ENCODE results near the gene IL19. TPM values are rescaled to one million over a fixed set of nuclear protein-coding genes. Genes with fewer than 3 reads are reported as not detected.

Gene IL19
- total RNA-seq, 1 donor from 2014 or later, result not detected

- no peak for TF ChIP-seq EZH2 (IDR thresholded peaks at IDR 0.05)
These were observed 41.1 kb upstream of the IL19 start for GRCh38 chr1:206729507-206729906.

GRCh38 chr1:206732508-206732907, 38.1 kb upstream of the IL19 start:
- H4K20me1 ChIP-seq (ENCODE audit: low read depth), result peaks cover 10% of the 10 kb centered on the region
- H3K27ac ChIP-seq, result no peak overlapping the region
- H3K27me3 Mint-ChIP-seq (ENCODE audit: insufficient read depth, low read depth), result peaks cover 2% of the 10 kb centered on the region
- H2AFZ ChIP-seq (replicated peaks), result no peak overlapping the region
- no peak overlapping the region for H3K4me3 ChIP-seq
- H3K4me1 ChIP-seq, result no peaks in the 10 kb centered on the region
- H3K9ac ChIP-seq, result no peak overlapping the region
- no peak overlapping the region for H3K4me3 Mint-ChIP-seq
- H3K4me2 ChIP-seq, result no peak overlapping the region
- H3K9me3 Mint-ChIP-seq, result no peaks in the 10 kb centered on the region
- peaks cover 2% of the 10 kb centered on the region for H3K4me1 Mint-ChIP-seq
- DNase-seq (ENCODE audit: low spot score), result no peak
- no peak for TF ChIP-seq EZH2phosphoT487 (IDR thresholded peaks at IDR 0.05)
- no peak for TF ChIP-seq EZH2 (IDR thresholded peaks at IDR 0.05)
- no peaks in the 10 kb centered on the region for H3K36me3 ChIP-seq
- peaks cover 14% of the 10 kb centered on the region for H3K36me3 Mint-ChIP-seq
- H3K9me3 ChIP-seq (ENCODE audit: low read depth), result no peaks in the 10 kb centered on the region
- no peaks in the 10 kb centered on the region for H3F3A ChIP-seq (ENCODE audit: low read depth)
- peaks cover 7% of the 10 kb centered on the region for H3K79me2 ChIP-seq (ENCODE audit: low read depth)
- no peaks in the 10 kb centered on the region for H3K27me3 ChIP-seq
- H3K27ac Mint-ChIP-seq, result no peak overlapping the region

More at GRCh38 chr1:206729507-206729906, 41.1 kb upstream of the IL19 start:
- Mint-ChIP-seq H3K9me3 (no peaks in the 10 kb centered on the region), H3K4me3 (no peak overlapping the region), H3K27me3 (ENCODE audit: insufficient read depth, low read depth) (peaks cover 5% of the 10 kb centered on the region), H3K36me3 (peaks cover 14% of the 10 kb centered on the region), H3K4me1 (peaks cover 14% of the 10 kb centered on the region), H3K27ac (no peak overlapping the region)
- Histone ChIP-seq H3K9me3 (ENCODE audit: low read depth) (no peaks in the 10 kb centered on the region), H3K4me3 (no peak overlapping the region), H3K4me1 (no peaks in the 10 kb centered on the region), H3F3A (ENCODE audit: low read depth) (peaks cover 2% of the 10 kb centered on the region), H2AFZ (replicated peaks) (no peak overlapping the region), H3K79me2 (ENCODE audit: low read depth) (peaks cover 24% of the 10 kb centered on the region), H4K20me1 (ENCODE audit: low read depth) (peaks cover 39% of the 10 kb centered on the region), H3K36me3 (no peaks in the 10 kb centered on the region), H3K27me3 (no peaks in the 10 kb centered on the region), H3K4me2 (no peak overlapping the region), H3K27ac (no peak overlapping the region), H3K9ac (no peak overlapping the region)
- DNase-seq (ENCODE audit: low spot score), result no peak

GRCh38 chr1:206732992-206733391, 37.6 kb upstream of the IL19 start:
- Histone ChIP-seq H3K79me2 (ENCODE audit: low read depth) (peaks cover 3% of the 10 kb centered on the region), H3F3A (ENCODE audit: low read depth) (no peaks in the 10 kb centered on the region), H3K27me3 (no peaks in the 10 kb centered on the region), H3K4me2 (no peak overlapping the region), H3K36me3 (no peaks in the 10 kb centered on the region), H4K20me1 (ENCODE audit: low read depth) (peaks cover 5% of the 10 kb centered on the region), H3K27ac (no peak overlapping the region), H2AFZ (replicated peaks) (no peak overlapping the region), H3K4me3 (no peak overlapping the region), H3K4me1 (peaks cover 1% of the 10 kb centered on the region), H3K9ac (no peak overlapping the region), H3K9me3 (ENCODE audit: low read depth) (no peaks in the 10 kb centered on the region)
- Mint-ChIP-seq H3K4me1 (peaks cover 6% of the 10 kb centered on the region), H3K27ac (no peak overlapping the region), H3K4me3 (no peak overlapping the region), H3K27me3 (ENCODE audit: insufficient read depth, low read depth) (peaks cover 2% of the 10 kb centered on the region), H3K9me3 (no peaks in the 10 kb centered on the region), H3K36me3 (peaks cover 14% of the 10 kb centered on the region)
- DNase-seq (ENCODE audit: low spot score), result no peak
- TF ChIP-seq EZH2 (IDR thresholded peaks at IDR 0.05), result no peak
- TF ChIP-seq EZH2phosphoT487 (IDR thresholded peaks at IDR 0.05), result no peak
- no peak for TF ChIP-seq CTCF (IDR thresholded peaks at IDR 0.05)

GRCh38 chr1:206734499-206735142, 36.0 kb upstream of the IL19 start:
- no peak overlapping the region for H3K4me3 Mint-ChIP-seq
- Histone ChIP-seq H3K4me1 (peaks cover 13% of the 10 kb centered on the region), H3K79me2 (ENCODE audit: low read depth) (no peaks in the 10 kb centered on the region), H3K9ac (no peak overlapping the region), H3K4me2 (no peak overlapping the region), H3K4me3 (no peak overlapping the region), H3K36me3 (no peaks in the 10 kb centered on the region), H3K9me3 (ENCODE audit: low read depth) (no peaks in the 10 kb centered on the region), H2AFZ (replicated peaks) (no peak overlapping the region), H4K20me1 (ENCODE audit: low read depth) (peaks cover 4% of the 10 kb centered on the region), H3F3A (ENCODE audit: low read depth) (no peaks in the 10 kb centered on the region), H3K27me3 (no peaks in the 10 kb centered on the region), H3K27ac (no peak overlapping the region)
- H3K27ac Mint-ChIP-seq, result no peak overlapping the region
- peaks cover 4% of the 10 kb centered on the region for H3K27me3 Mint-ChIP-seq (ENCODE audit: insufficient read depth, low read depth)
- H3K36me3 Mint-ChIP-seq, result peaks cover 12% of the 10 kb centered on the region
- peaks cover 20% of the 10 kb centered on the region for H3K4me1 Mint-ChIP-seq
- H3K9me3 Mint-ChIP-seq, result no peaks in the 10 kb centered on the region
- TF ChIP-seq CTCF (IDR thresholded peaks at IDR 0.05) (peak; percentile 67), EZH2 (IDR thresholded peaks at IDR 0.05) (no peak)
- peak; percentile 64 for DNase-seq (ENCODE audit: low spot score)
